HAP-1 (cell line): ENCODE results near the gene SV2C.

Experiments
- DNase-seq, 2 experiments: peaks; one replicate each; pipeline ENCODE4 v3.0.0-alpha.2; 2016 to 2020; ENCODE audit warnings: low spot score in 2 of 2
- H3K27me3 ChIP-seq: fragments of 250-450 bp; sonication (Bioruptor Pico); 2 replicates; pipeline ENCODE4 v1.5.1; 2020; ENCODE audit warnings: low read depth, mild to moderate bottlenecking, moderate library complexity
- H3K36me3 ChIP-seq: fragments of 250-450 bp; sonication (Bioruptor Pico); replicated peaks from 2 replicates; pipeline ENCODE4 v1.5.1; 2020; ENCODE audit warnings: mild to moderate bottlenecking
- H3K4me1 ChIP-seq: fragments of 250-450 bp; sonication (Bioruptor Pico); 2 replicates; pipeline ENCODE4 v1.5.1; 2020; ENCODE audit warnings: mild to moderate bottlenecking
- H3K4me3 ChIP-seq: fragments of 250-450 bp; sonication (Bioruptor Pico); 2 replicates; pipeline ENCODE4 v1.5.1; 2020; ENCODE audit warnings: mild to moderate bottlenecking, moderate library complexity
- H3K9me3 ChIP-seq: fragments of 250-450 bp; sonication (Bioruptor Pico); 2 replicates; pipeline ENCODE4 v1.5.1; 2020; ENCODE audit warnings: mild to moderate bottlenecking, moderate library complexity
- in situ Hi-C: fragments of 300-500 bp; cut with MboI; formaldehyde crosslinking; loops from 3 replicates; pipeline ENCODE4 v1.14.3; 2020; ENCODE audit warnings: low sequenced_read_pairs, inconsistent platforms, mixed read lengths

The SV2C gene

DNA sequence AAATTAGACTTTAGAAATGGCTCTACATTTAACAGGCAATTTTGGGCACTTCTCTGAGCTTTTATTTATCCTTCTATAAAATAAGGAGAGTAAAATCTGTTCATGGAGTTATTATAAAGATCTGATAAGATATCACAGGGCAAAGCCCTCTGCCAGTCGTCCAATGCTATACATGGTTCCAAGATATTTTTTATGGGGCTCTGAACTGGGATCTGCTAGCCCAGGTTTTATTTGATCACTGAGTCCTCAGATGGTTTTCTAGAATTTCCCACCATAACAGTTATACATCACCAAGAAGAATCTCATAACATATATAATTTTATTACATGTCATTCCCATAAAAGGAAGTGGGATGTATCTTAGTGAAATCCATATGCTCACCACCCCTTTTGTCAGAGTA, 296.7 kb downstream of the SV2C start:
- in situ Hi-C loops: no loop called here
- Histone ChIP-seq H3K36me3 (no peaks in the 10 kb centered on the region; the same call in 1 of the 2 replicates), H3K4me1 (peaks cover 4% of the 10 kb centered on the region; the same call in 1 of the 2 replicates), H3K27me3 (no peaks in the 10 kb centered on the region), H3K9me3 (no peaks in the 10 kb centered on the region), H3K4me3 (no peak overlapping the region)
- no peak for DNase-seq

DNA sequence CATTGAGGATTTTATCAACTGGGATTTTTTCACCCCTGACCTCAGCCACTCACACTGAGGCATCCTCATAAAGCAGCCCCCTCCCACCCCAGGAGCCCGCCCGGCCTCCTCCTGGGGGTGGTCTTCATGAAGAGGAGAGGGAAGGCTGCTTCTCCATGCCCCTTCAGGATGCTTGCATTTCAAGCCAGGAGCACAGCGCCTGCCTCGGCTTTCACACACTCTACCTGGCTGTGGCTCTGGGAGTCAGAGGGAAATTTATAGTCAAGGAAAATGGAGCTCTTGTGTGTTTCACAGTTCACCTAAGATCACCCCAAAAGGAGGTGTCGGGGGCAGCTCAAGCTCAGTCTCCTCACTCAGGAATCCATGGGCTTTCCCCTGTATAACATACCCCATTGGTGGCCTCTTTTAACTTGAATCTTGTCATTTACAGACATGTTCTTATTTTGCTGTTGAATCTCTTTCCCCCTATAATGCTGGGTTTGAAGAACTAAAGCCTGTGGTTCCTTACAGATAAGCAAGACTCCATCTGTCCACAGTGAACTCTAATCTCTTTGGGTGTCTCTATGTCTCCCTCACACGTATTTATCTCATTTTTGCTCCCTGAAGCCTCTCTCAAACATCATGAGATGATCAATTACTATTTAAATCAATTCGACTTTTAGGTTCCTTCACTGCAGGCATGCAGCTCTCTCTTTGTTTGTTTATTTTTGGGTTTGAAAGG, 297.3 kb downstream of the SV2C start:
- H3K9me3 ChIP-seq: no peaks in the 10 kb centered on the region
- H3K4me3 ChIP-seq: no peak overlapping the region
- DNase-seq: no peak
- no peaks in the 10 kb centered on the region for H3K27me3 ChIP-seq
- in situ Hi-C loops: no loop called here
- H3K36me3 ChIP-seq: no peaks in the 10 kb centered on the region; the same call in 1 of the 2 replicates
- H3K4me1 ChIP-seq: peaks cover 4% of the 10 kb centered on the region; the same call in 1 of the 2 replicates

DNA sequence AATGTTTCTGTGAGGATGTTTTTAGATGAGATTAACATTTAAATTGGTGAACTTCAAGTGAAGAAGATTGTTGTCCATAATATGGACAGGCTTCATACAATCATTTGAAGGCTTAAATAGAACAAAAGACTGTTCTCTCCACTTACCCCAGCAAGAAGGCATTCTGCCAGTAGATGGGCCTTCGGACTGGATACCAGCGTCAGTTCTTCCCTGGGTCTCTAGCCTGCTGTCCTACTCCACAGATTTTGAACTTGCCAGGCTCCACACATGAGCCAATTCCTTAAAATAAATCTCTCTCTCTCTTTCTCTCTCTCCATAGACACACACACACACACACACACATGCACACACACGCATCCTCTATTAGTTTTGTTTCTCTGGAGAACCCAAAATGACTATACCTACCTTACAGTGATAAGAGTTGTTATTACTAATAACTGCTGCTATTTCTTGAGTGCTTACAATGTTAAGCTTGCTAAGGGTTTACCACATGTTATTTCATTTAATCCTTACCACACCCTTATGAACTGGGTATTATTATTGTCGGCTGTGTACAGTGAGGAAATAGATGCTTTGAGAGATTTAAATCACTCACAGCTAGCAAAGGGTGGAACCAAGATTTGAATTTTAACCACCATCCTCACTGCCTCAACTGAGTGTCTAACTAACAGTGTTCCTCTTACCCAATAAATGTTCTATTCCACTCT, 300.1 kb downstream of the SV2C start:
- Histone ChIP-seq H3K4me3 (no peak overlapping the region), H3K4me1 (peaks cover 13% of the 10 kb centered on the region), H3K9me3 (no peaks in the 10 kb centered on the region), H3K27me3 (no peaks in the 10 kb centered on the region), H3K36me3 (no peaks in the 10 kb centered on the region; the same call in 1 of the 2 replicates)
- no peak for DNase-seq
- in situ Hi-C loops: no loop called here

DNA sequence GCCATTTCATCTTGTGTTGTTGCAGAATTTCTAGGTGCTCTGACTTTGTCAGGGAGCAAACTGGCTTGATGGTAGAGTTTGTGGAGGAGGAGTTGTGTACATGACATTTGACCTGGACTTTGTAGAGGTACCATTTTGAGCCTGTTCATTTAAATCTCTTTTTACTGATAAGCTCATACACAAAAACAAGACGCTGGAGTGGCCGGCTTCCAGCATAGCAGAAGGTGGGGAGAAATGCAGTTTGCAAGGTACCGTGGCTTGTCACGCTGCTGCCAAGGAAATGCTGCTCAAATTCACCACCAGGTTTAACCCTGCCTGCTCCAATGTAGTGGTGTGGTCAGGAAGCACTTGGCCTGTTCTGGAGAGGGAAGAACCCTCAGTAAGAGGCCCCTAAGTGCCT, 301.0 kb downstream of the SV2C start:
- in situ Hi-C loops: no loop called here
- Histone ChIP-seq H3K4me1 (peaks cover 18% of the 10 kb centered on the region), H3K36me3 (no peaks in the 10 kb centered on the region; the same call in 1 of the 2 replicates), H3K4me3 (no peak overlapping the region), H3K9me3 (no peaks in the 10 kb centered on the region), H3K27me3 (no peaks in the 10 kb centered on the region)
- no peak for DNase-seq

DNA sequence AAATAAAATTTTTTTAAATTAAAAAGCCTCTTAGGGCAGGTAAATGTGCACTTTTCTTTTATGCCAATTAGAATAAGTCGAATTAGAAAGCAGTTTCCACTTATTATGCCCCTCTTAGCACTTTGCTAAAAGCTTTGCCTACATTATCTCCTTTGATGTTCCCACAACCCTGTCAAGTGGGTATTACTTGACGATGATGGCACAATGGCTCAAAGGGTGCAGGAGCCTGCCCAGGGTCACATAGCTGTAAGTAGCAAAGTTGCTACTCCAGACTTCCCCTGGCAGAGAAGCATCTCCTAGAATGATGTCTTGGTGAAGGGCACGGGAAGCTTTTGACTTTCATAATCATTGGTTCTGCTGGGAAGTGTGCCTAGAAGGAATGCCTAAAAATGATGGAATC, 301.5 kb downstream of the SV2C start:
- peaks cover 23% of the 10 kb centered on the region for H3K4me1 ChIP-seq
- no peak for DNase-seq
- no peaks in the 10 kb centered on the region; the same call in 1 of the 2 replicates for H3K36me3 ChIP-seq
- H3K9me3 ChIP-seq: no peaks in the 10 kb centered on the region
- no peak overlapping the region for H3K4me3 ChIP-seq
- no peaks in the 10 kb centered on the region for H3K27me3 ChIP-seq
- in situ Hi-C loops: no loop called here

DNA sequence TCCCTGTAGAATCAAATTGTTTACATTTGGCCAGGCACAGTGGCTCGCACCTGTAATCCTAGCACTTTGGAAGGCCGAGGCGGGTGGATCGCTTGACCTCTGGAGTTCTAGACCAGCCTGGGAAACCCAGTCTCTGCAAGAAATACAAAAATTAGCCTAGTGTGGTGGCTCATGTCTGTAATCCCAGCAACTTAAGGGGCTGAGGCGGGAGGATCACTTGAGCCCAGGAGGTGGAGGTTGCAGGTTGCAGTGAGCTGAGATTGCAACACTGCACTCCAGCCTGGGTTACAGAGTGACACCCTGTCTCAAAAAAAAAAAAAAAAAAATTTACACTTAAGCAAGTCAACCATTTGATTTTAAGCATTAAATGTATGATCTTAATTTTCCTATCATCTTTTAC, 302.4 kb downstream of the SV2C start:
- Histone ChIP-seq H3K27me3 (no peaks in the 10 kb centered on the region), H3K9me3 (no peaks in the 10 kb centered on the region), H3K4me1 (peaks cover 31% of the 10 kb centered on the region), H3K4me3 (no peak overlapping the region), H3K36me3 (no peaks in the 10 kb centered on the region; the same call in 1 of the 2 replicates)
- DNase-seq: no peak
- in situ Hi-C loops: no loop called here

DNA sequence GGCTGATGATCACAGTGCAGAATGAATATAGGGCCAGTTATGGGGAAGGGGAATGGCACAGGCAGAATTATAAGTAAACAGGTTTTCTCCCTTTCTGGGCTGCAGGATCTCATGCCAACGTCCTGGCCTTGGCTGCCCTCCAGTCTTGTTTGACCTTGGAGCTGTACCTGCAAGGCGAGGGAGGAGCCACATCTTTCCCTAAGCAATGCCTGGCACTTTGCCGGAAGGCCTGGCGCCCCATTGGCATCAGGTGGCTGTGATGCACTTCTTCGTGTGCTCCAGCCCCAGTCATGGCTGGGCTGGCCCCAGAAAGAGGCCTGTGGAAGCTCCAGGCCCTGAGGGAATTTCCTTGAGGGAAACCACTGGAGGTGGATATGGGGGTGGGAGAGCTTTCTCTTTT, 303.2 kb downstream of the SV2C start:
- Histone ChIP-seq H3K4me1 (peaks cover 36% of the 10 kb centered on the region), H3K27me3 (no peaks in the 10 kb centered on the region), H3K4me3 (no peak overlapping the region), H3K36me3 (no peaks in the 10 kb centered on the region; the same call in 1 of the 2 replicates), H3K9me3 (no peaks in the 10 kb centered on the region)
- in situ Hi-C loops: no loop called here
- no peak for DNase-seq

DNA sequence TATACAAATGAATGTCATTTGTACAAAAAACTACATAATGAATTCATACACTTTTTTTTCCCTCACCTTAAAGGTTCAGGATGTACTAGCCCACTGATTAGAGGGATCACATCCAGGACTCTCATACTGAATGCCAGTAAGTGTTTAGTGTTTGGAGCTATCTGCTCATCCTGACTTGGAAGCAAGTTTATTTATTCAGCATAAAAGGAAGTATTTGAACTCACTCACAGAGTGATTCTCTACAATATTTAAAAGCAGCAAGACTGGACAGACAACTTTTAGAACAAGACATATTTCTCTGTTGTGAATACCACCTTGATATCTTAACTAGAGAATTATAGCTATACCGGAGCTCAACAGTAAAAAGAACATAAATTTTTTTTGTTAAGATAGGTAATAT, 305.1 kb downstream of the SV2C start:
- H3K9me3 ChIP-seq: no peaks in the 10 kb centered on the region
- H3K4me1 ChIP-seq: peaks cover 47% of the 10 kb centered on the region
- H3K27me3 ChIP-seq: no peaks in the 10 kb centered on the region
- DNase-seq: peak in 1 of 2 experiments; percentile 20
- in situ Hi-C loops: no loop called here
- no peaks in the 10 kb centered on the region; the same call in 1 of the 2 replicates for H3K36me3 ChIP-seq
- no peak overlapping the region for H3K4me3 ChIP-seq

DNA sequence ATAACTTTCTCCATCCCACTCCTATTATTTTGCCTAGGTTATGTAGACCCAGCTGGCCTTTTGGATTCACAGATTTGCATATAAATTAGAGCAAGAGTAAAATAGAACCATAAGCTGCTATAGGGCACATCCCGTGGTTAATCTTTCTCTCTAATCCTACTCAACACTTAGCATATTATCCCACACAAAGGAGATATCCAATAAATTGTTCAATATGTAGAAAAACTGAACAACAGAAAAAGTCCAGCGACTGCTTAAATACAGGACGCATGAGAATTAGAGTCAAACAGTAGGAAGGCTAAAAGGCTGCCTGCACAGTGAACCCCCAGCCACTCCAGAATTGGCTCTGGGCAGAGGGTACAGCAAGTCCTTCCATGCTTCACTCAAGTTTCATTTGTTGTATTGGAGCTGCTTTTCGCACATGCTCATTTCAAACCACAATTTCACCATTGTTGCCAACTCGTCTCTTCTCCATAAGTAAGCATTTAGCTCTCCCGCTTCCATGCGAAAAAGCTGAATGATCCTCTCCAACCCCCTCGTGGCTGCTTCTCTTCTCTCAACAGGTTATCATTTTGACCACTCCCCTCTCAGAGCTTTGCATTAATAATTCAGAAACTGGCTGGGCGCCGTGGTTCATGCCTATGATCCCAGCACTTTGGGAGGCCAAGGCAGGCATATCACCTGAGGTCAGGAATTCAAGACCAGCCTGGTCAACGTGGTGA, 305.8 kb downstream of the SV2C start:
- no peaks in the 10 kb centered on the region for H3K27me3 ChIP-seq
- in situ Hi-C loops: no loop called here
- H3K36me3 ChIP-seq: no peaks in the 10 kb centered on the region
- H3K4me3 ChIP-seq: no peak overlapping the region
- DNase-seq: peak; percentile 85 to 100
- H3K4me1 ChIP-seq: peaks cover 47% of the 10 kb centered on the region
- H3K9me3 ChIP-seq: no peaks in the 10 kb centered on the region

DNA sequence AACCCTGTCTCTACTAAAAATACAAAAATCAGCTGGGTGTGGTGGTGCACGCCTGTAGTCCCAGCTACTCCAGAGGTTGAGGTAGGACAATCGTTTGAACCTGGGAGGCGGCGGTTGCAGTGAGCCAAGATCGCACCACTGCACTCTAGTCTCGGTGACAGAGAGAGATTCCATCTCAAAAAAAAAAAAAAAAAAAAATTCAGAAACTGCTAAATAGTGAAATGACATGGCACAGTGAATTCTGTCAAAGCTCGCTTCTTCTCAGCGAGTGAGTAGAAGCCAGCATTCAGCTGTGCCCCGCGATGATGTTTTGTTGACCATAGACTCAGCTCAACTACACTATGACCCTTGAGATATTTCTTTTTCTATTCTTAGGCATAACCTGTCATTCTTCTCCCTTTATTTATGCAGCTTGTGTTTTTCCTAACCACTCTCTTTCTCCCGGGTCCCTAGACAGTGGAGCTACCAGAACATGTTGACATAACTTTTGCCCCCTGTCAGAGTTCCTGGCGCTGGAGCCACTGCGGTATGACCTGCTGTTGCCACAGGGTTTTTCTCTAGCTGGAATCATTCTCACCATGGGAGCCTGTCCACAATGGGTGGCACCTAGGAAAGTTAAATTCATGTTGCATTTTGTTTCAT, 306.5 kb downstream of the SV2C start:
- H3K27me3 ChIP-seq: no peaks in the 10 kb centered on the region

DNA sequence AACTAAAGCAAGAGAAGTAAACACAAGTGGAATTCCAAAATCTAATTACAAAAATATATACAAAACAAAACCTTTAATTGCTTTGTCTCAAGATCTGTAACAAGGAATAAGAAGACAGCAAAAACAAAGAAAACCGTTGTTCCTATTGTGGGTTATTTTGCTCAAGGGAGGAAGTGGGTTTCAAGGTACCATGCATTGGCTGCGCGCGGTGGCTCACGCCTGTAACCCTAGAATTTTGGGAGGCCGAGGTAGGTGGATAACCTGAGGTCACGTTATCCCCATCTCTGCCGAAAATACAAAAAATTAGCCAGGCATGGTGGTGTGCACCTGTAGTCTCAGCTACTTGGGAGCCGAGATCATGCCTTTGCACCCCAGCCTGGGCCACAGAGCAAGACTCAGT, 307.8 kb downstream of the SV2C start:
- Histone ChIP-seq H3K27me3 (no peaks in the 10 kb centered on the region), H3K4me1 (peaks cover 47% of the 10 kb centered on the region), H3K36me3 (no peaks in the 10 kb centered on the region), H3K4me3 (no peak overlapping the region), H3K9me3 (no peaks in the 10 kb centered on the region)
- DNase-seq: no peak
- in situ Hi-C loops: no loop called here

More for the DNA sequence above, 306.5 kb downstream of the SV2C start:
- Histone ChIP-seq H3K36me3 (no peaks in the 10 kb centered on the region), H3K4me1 (peaks cover 47% of the 10 kb centered on the region), H3K4me3 (no peak overlapping the region), H3K9me3 (no peaks in the 10 kb centered on the region)
- in situ Hi-C loops: no loop called here
- DNase-seq: no peak

DNA sequence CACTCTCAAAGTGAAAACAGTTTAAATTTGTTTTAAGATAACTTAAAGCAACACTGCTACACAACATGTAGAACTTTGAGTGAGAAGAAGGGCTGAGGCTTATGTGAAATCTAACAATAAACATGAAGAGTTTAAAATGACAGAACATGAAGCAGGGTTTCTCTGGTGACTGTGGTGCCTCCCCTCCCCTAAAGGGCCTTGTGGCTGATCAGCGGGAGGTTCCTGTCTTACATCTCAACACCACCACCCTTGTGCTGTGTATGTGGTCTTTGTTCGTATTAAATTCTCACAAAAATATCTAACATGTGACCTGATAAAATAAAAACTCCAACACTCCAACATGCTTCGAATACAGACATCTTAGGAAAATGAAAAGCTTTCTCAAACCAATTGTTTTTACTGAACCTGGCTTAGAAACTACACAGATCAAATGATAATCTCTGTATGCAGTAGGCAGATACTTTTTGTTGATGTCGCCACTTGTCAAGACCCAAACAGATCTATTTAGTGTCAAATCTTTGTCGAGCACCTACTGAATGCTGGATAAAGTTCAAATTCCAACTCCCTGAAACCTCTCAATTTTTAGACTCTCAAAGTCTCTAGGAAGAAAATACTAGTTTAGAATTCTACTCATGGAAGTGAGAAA, 310.0 kb downstream of the SV2C start:
- Histone ChIP-seq H3K4me3 (no peak overlapping the region), H3K36me3 (no peaks in the 10 kb centered on the region), H3K9me3 (no peaks in the 10 kb centered on the region), H3K27me3 (no peaks in the 10 kb centered on the region), H3K4me1 (peaks cover 39% of the 10 kb centered on the region)
- peak; percentile 38 to 57 for DNase-seq
- in situ Hi-C loops: no loop called here

DNA sequence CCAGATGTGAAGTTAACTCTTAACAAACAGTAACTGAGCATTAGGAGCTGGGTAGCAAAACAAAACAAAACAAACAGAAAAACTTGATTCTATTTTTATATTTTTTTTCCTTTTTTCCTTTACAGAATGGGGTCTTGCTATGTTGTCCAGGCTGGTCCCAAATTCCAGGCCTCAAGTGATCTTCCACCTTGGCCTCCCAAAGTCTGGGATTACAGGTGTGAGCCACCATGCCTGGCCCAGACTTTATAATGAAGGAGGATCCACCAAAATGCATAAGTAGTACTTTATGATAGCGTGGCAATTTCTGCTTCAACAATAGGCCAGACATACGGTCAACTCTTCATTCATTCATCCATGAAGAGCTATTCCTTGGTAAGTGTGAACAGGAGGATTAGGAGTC, 314.0 kb downstream of the SV2C start:
- Histone ChIP-seq H3K36me3 (no peaks in the 10 kb centered on the region), H3K27me3 (0 out of 2 replicates have a peak, but pooled peaks cover 3% of the 10 kb centered on the region), H3K9me3 (no peaks in the 10 kb centered on the region), H3K4me3 (no peak overlapping the region), H3K4me1 (peaks cover 14% of the 10 kb centered on the region)
- in situ Hi-C loops: no loop called here
- DNase-seq: no peak
